Measurements from ENCODE around the gene VRTN. TPM values are rescaled to one million over a fixed set of nuclear protein-coding genes. Genes with fewer than 3 reads are reported as not detected.

The VRTN gene
- total RNA-seq, 1 donor = under 0.01 TPM

Other genes starting within 250 kb of the VRTN start
- under 0.01 TPM for gene VSX2, start 109.0 kb upstream of the VRTN start, total RNA-seq
- 90.5 TPM for gene ABCD4, start 45.5 kb upstream of the VRTN start, total RNA-seq
- not detected for gene SYNDIG1L, start 77.7 kb downstream of the VRTN start, total RNA-seq
- 147 TPM for gene NPC2, start 144.8 kb downstream of the VRTN start, total RNA-seq
- 17.2 TPM for gene ISCA2, start 145.3 kb downstream of the VRTN start, total RNA-seq

Measured in hematopoietic multipotent progenitor cell (in vitro differentiated cells).